ENCODE measurements around the gene STS.

Gene STS

DNA sequence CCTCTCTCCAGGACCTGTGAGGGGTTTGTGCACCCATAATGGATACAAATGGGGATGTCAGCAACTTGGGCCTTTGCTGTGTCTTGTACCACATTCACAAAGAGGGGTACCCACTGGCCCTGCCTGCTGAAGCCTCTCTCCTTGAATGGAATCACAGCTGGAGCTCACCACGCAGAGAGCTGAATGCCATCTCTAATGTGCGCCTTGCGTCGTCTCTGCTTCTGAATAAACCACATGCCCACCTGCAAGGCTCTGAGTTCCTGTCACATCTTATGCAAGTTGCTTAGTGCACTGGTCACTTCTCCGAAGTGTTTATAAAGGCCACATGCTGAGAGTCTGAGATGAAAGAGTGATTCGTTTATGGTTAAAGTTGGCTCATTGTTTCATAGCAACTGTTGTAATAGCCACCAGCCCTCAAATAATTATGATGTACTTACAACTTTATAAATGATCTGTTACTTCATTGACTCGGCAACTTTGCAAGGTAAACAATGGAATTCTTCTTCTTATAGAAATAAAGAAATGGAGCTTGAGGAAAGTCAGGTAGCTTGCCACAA, 6.6 kb downstream of the STS start:
- H3K4me3 ChIP-seq (ENCODE audit: low read depth, low read length), result no peak overlapping the region
- DNase-seq (ENCODE audit: low read depth), result no peak
- TF ChIP-seq, protein P1, sequence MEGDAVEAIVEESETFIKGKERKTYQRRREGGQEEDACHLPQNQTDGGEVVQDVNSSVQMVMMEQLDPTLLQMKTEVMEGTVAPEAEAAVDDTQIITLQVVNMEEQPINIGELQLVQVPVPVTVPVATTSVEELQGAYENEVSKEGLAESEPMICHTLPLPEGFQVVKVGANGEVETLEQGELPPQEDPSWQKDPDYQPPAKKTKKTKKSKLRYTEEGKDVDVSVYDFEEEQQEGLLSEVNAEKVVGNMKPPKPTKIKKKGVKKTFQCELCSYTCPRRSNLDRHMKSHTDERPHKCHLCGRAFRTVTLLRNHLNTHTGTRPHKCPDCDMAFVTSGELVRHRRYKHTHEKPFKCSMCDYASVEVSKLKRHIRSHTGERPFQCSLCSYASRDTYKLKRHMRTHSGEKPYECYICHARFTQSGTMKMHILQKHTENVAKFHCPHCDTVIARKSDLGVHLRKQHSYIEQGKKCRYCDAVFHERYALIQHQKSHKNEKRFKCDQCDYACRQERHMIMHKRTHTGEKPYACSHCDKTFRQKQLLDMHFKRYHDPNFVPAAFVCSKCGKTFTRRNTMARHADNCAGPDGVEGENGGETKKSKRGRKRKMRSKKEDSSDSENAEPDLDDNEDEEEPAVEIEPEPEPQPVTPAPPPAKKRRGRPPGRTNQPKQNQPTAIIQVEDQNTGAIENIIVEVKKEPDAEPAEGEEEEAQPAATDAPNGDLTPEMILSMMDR (IDR thresholded peaks at IDR 0.05; ENCODE audit: low read depth, low read length), result no peak
- TF ChIP-seq, protein P2, sequence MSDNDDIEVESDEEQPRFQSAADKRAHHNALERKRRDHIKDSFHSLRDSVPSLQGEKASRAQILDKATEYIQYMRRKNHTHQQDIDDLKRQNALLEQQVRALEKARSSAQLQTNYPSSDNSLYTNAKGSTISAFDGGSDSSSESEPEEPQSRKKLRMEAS (IDR thresholded peaks at IDR 0.05; ENCODE audit: low read depth, low read length), result no peak
- TF ChIP-seq MYC (IDR thresholded peaks at IDR 0.05; ENCODE audit: low read depth, low read length) (no peak), POLR2A (IDR thresholded peaks at IDR 0.05; ENCODE audit: extremely low read depth, insufficient read length) (no peak)

DNA sequence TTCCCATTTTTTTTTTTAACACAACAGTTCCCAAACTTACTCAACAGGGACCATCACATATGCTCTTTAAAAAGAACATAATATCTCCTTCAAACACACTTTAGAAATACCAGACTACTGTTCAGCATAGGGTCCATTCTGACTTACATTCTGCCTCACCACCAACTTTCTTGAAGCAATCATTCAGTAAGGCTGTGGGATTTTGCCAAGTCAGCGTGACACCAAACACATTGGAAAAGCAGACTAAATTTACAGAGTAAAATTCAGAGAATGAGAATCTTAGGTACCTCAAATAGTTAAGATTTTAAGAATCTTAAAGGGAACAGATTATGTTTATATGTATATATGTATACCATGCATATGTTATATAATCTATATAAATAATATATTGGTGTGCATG, 7.7 kb downstream of the STS start:
- TF ChIP-seq POLR2A (IDR thresholded peaks at IDR 0.05; ENCODE audit: extremely low read depth, insufficient read length), result no peak
- TF ChIP-seq, protein P1 (IDR thresholded peaks at IDR 0.05; ENCODE audit: low read depth, low read length), result no peak

DNA sequence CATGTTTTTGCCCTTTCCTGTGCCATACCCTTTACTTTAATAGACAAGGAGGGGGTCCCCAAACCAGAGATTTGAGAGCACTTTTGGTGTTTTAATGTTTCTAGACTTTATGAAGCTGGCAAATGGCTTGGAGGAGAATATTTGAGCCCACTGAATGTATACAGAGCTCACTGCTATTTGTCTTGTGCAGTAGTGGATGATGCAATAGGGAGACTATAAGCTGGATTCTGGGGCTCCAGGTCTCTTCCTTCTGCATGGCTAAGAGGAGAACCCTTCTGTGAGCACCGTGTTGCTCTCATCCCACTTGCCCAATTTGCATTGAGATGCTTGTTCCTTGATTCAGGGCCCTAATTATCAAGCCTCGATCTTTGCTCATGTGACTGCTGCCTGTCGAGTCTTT, 9.4 kb downstream of the STS start:
- no peak overlapping the region for H3K4me3 ChIP-seq (ENCODE audit: low read depth, low read length)
- TF ChIP-seq POLR2A (IDR thresholded peaks at IDR 0.05; ENCODE audit: extremely low read depth, insufficient read length) (no peak), MYC (IDR thresholded peaks at IDR 0.05; ENCODE audit: low read depth, low read length) (no peak)
- TF ChIP-seq, protein P1 (IDR thresholded peaks at IDR 0.05; ENCODE audit: low read depth, low read length), result no peak
- TF ChIP-seq, protein P2 (IDR thresholded peaks at IDR 0.05; ENCODE audit: low read depth, low read length), result no peak
- DNase-seq (ENCODE audit: low read depth), result no peak

More for the DNA sequence above, 7.7 kb downstream of the STS start:
- no peak overlapping the region for H3K4me3 ChIP-seq (ENCODE audit: low read depth, low read length)
- DNase-seq (ENCODE audit: low read depth), result no peak

DNA sequence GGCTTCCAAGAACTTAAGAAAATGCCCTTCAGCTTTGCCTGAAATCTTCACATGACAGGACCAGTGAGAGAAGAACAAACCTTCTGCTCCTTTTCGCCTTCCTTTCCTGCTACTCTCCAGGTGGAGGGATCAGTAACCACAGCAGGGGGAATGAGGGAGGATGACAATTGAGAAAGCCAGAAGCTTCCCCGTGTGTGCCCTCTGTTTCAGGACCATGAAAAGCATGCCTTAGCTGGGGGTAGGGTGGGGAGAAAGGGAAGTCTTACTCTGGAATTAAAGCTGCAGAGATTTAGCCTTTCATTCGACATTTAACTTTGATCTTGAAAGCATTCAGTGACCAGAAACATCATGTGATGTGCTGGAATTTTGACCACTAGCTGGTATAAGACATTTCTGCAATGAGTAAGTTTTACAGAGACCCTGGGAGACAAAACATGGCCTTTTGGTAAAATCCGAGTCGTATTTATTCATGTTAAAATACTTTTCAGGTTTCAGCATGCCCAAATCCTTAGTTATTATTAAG, 11.0 kb downstream of the STS start:
- TF ChIP-seq, protein P1 (IDR thresholded peaks at IDR 0.05; ENCODE audit: low read depth, low read length), result no peak
- TF ChIP-seq, protein P2 (IDR thresholded peaks at IDR 0.05; ENCODE audit: low read depth, low read length), result no peak
- TF ChIP-seq POLR2A (IDR thresholded peaks at IDR 0.05; ENCODE audit: extremely low read depth, insufficient read length) (no peak), MYC (IDR thresholded peaks at IDR 0.05; ENCODE audit: low read depth, low read length) (no peak)
- no peak overlapping the region for H3K4me3 ChIP-seq (ENCODE audit: low read depth, low read length)
- no peak for DNase-seq (ENCODE audit: low read depth)

DNA sequence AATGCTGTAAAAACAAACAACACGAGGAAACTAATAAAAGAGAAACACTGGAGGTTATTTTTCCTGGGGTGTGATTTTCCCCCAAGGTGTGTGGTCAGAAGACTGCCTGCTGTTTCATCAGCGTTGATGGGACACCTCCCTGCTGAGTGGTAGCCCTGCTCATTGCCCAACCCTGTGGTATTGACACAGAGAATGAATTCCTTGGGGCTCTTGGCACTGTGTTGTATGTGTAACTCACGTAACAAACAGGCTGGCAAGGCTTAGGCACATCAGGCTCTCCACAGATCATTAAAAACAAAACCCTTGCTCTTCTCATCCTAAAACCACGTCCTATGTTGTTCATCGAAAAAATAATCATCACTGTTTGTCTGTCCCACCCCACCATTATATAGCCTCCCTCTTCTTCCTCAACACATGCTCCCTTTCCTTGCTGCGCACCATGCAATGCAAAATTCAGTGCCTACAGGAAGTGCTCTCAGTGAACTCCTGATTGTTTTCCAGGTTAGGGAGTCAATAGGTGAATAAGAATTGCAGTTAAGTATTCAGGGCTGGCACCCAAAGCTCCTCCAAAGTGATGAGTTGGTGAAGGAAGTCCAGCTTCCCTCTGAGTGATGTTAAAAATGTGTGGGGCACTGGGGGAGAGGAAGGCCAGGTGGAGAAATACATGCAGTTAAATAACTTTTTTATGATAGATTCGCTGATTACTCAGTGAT, 11.8 kb downstream of the STS start:
- peak; percentile 77 for DNase-seq (ENCODE audit: low read depth)
- no peak overlapping the region for H3K4me3 ChIP-seq (ENCODE audit: low read depth, low read length)

More for the DNA sequence above, 11.8 kb downstream of the STS start:
- TF ChIP-seq MYC (IDR thresholded peaks at IDR 0.05; ENCODE audit: low read depth, low read length) (no peak), POLR2A (IDR thresholded peaks at IDR 0.05; ENCODE audit: extremely low read depth, insufficient read length) (no peak)
- TF ChIP-seq, protein P2 (IDR thresholded peaks at IDR 0.05; ENCODE audit: low read depth, low read length), result no peak
- TF ChIP-seq, protein P1 (IDR thresholded peaks at IDR 0.05; ENCODE audit: low read depth, low read length), result no peak

All from NB4 (cell line).